Esophagus muscularis mucosa (tissue), 3 donors: ENCODE measurements around the gene SDK1.

Experiments
- CTCF ChIP-seq, 3 experiments: fragments of 200-600 bp in 2 of 3; fragments of 450-650 bp in 1 of 3; sonication (generic) in 2 of 3; IDR thresholded peaks; one replicate each; pipeline ENCODE4 v1.5.1; 2017 to 2019; ENCODE audit warnings: antibody characterized with exemption in 3 of 3, mild to moderate bottlenecking in 2 of 3, moderate library complexity in 1 of 3
- POLR2A ChIP-seq: fragments of 450-650 bp; IDR thresholded peaks from one replicate; pipeline ENCODE4 v1.6.1; 2017; ENCODE audit warnings: antibody characterized with exemption, moderate library complexity, mild to moderate bottlenecking, low read depth
- POLR2AphosphoS5 ChIP-seq, 2 donors: sonication (generic); formaldehyde crosslinking; IDR thresholded peaks; one replicate each; pipeline ENCODE4 v1.6.1; 2017; ENCODE audit warnings: antibody characterized with exemption in 2 of 2

DNA sequence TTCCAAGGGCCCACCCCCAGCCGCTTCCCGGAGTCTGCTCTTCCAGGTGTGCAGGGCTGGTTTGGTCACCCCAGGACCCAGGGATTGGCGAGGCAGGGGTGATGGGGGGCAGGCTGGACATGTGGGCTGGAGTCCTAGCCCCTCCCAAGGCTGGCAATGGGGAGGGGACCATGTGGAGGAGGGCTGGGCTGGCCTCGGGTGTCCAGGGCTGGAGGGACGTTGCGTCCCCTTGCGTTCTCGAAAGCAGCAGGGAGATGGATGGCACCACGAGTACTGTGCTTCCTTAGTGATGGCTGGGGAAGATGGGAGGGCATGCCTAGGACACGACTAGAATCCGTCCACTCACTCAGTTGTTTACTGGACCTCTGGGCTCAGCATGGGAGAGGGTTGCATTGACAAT, 848.6 kb downstream of the SDK1 start:
- TF ChIP-seq CTCF (IDR thresholded peaks at IDR 0.05): no peak
- no peak for TF ChIP-seq POLR2A
- TF ChIP-seq POLR2AphosphoS5 (IDR thresholded peaks at IDR 0.05): no peak
